Liver (tissue), 9 donors: ENCODE measurements around the gene PPP2R3B. TPM values are rescaled to one million over a fixed set of nuclear protein-coding genes. Genes with fewer than 3 reads are reported as not detected.

Experiments used
- DNase-seq: peaks from one replicate; pipeline ENCODE4 v3.0.0-alpha.2; 2017; ENCODE audit warnings: low spot score
- H3K27ac ChIP-seq, 2 donors: one replicate each; pipeline ENCODE4 v1.7.0; 2013; ENCODE audit warnings: inconsistent platforms in 2 of 2, low read length in 2 of 2, control low read depth in 1 of 2, low read depth in 1 of 2, mild to moderate bottlenecking in 1 of 2
- H3K27me3 ChIP-seq, 4 donors: one replicate each; pipeline versions ENCODE4 v1.6.1 to v1.7.0; 2013; ENCODE audit warnings: low read length in 3 of 4, inconsistent platforms in 1 of 4, mild to moderate bottlenecking in 1 of 4, moderate library complexity in 1 of 4; ENCODE audit not compliant: control insufficient read depth in 4 of 4, insufficient read depth in 4 of 4
- H3K36me3 ChIP-seq, 4 donors: one replicate each; pipeline versions ENCODE4 v1.6.1 to v1.7.0; 2013; ENCODE audit warnings: low read length in 3 of 4, mild to moderate bottlenecking in 3 of 4, low read depth in 1 of 4, moderate library complexity in 1 of 4; ENCODE audit not compliant: control insufficient read depth in 4 of 4, insufficient read depth in 3 of 4
- H3K4me1 ChIP-seq, 4 donors: one replicate each; pipeline versions ENCODE4 v1.6.1 to v1.7.0; 2013; ENCODE audit warnings: low read length in 3 of 4, mild to moderate bottlenecking in 3 of 4, moderate library complexity in 1 of 4; ENCODE audit not compliant: control insufficient read depth in 4 of 4, insufficient read depth in 4 of 4
- H3K4me3 ChIP-seq, 3 donors: one replicate each; pipeline versions ENCODE4 v1.6.1 to v1.7.0; 2013; ENCODE audit warnings: low read length in 3 of 3, control low read depth in 1 of 3, low read depth in 1 of 3, mild to moderate bottlenecking in 1 of 3
- H3K9ac ChIP-seq, 2 donors: one replicate each; pipeline ENCODE4 v1.7.0; 2013; ENCODE audit warnings: low read length in 2 of 2, mild to moderate bottlenecking in 2 of 2, moderate library complexity in 2 of 2, control low read depth in 1 of 2, low read depth in 1 of 2
- H3K9me3 ChIP-seq, 4 donors: one replicate each; pipeline versions ENCODE4 v1.6.1 to v1.7.0; 2013; ENCODE audit warnings: low read length in 3 of 4; ENCODE audit not compliant: control insufficient read depth in 4 of 4
- ATF3 ChIP-seq: IDR thresholded peaks from 2 replicates; pipeline ENCODE4 v1.6.1; 2016; ENCODE audit warnings: antibody characterized with exemption
- CTCF ChIP-seq: fragments of 150-350 bp; IDR thresholded peaks from 2 replicates; pipeline ENCODE4 v1.5.1; 2017; ENCODE audit warnings: improper control_type of control experiment, low read depth, low read length; ENCODE audit not compliant: missing input control
- EGR1 ChIP-seq, 2 donors: IDR thresholded peaks; 2 replicates each; pipeline ENCODE4 v1.6.1; 2016 to 2018; ENCODE audit warnings: antibody characterized with exemption in 2 of 2, low read depth in 2 of 2
- FOXA1 ChIP-seq: IDR thresholded peaks from 2 replicates; pipeline ENCODE4 v1.6.1; 2016; ENCODE audit warnings: antibody characterized with exemption
- HNF4A ChIP-seq, 2 donors: conservative IDR thresholded peaks; 2 replicates each; pipeline ENCODE4 v1.6.1; 2016; ENCODE audit warnings: antibody characterized with exemption in 2 of 2, mild to moderate bottlenecking in 2 of 2
- HNF4G ChIP-seq: IDR thresholded peaks from 2 replicates; pipeline ENCODE4 v1.6.1; 2016; ENCODE audit warnings: antibody characterized with exemption
- JUND ChIP-seq, 2 donors: IDR thresholded peaks; 2 replicates each; pipeline ENCODE4 v1.6.1; 2016; ENCODE audit warnings: antibody characterized with exemption in 2 of 2
- MAX ChIP-seq: IDR thresholded peaks from 2 replicates; pipeline ENCODE4 v1.6.1; 2016; ENCODE audit warnings: antibody characterized with exemption
- NR2F2 ChIP-seq: IDR thresholded peaks from 2 replicates; pipeline ENCODE4 v1.6.1; 2016; ENCODE audit warnings: antibody characterized with exemption
- RAD21 ChIP-seq, 2 donors: IDR thresholded peaks; 2 replicates each; pipeline ENCODE4 v1.6.1; 2016; ENCODE audit warnings: antibody characterized with exemption in 2 of 2, mild to moderate bottlenecking in 2 of 2
- REST ChIP-seq: IDR thresholded peaks from 2 replicates; pipeline ENCODE4 v1.6.1; 2016; ENCODE audit warnings: antibody characterized with exemption, mild to moderate bottlenecking
- RXRA ChIP-seq, 2 donors: IDR thresholded peaks; 2 replicates each; pipeline ENCODE4 v1.6.1; 2017 to 2018; ENCODE audit warnings: antibody characterized with exemption in 2 of 2, mild to moderate bottlenecking in 1 of 2
- SP1 ChIP-seq: IDR thresholded peaks from 2 replicates; pipeline ENCODE4 v1.6.1; 2018; ENCODE audit warnings: antibody characterized with exemption, mild to moderate bottlenecking
- TAF1 ChIP-seq: conservative IDR thresholded peaks from 2 replicates; pipeline ENCODE4 v1.6.1; 2016; ENCODE audit warnings: antibody characterized with exemption, mild to moderate bottlenecking
- YY1 ChIP-seq: IDR thresholded peaks from 2 replicates; pipeline ENCODE4 v1.6.1; 2016; ENCODE audit warnings: antibody characterized with exemption, mild to moderate bottlenecking
- ZBTB33 ChIP-seq: IDR thresholded peaks from 2 replicates; pipeline ENCODE4 v1.6.1; 2016; ENCODE audit warnings: antibody characterized with exemption
- WGBS: extraction: QIAGEN DNeasy Blood & Tissue Kit; methylation state at CpG from one replicate; pipeline ENCODE4 v1.1.7; 2013; 5-methylcytosine and 5-hydroxymethylcytosine counted together
- polyA plus RNA-seq, 2 donors: library from polyadenylated mRNA; stranded (reverse) in 1 of 2; unstranded in 1 of 2; fragments of 200-250 nt in 1 of 2; fragments of >200 nt in 1 of 2; fragmentation: Nextera tagmentation in 1 of 2; extraction: Ambion mirVana in 1 of 2; gene quantifications; one replicate each; pipeline versions ENCODE4 v1.2.1 to v1.2.3, GENCODE V29; 2013 to 2015
- total RNA-seq, 2 donors: library from RNA; depleted of rRNA; stranded (reverse); fragments of >200 nt; gene quantifications; one replicate each; pipeline ENCODE4 v1.2.3, GENCODE V29; 2014
- donor health status: healthy.
- donor health status: healthy.
- donor health status: healthy.
- donor health status: healthy.
- donor health status: healthy.

Gene PPP2R3B
- total and polyA plus RNA-seq, 4 donors: 1.2 to 8.2 (median 4.3) TPM

GRCh38 chrX:367349-367748 lies 19.4 kb downstream of the PPP2R3B start:
- 93% methylated on average over 16 of the region's 16 CpGs for WGBS
- Histone ChIP-seq H3K27me3 (no peaks in the 10 kb centered on the region), H3K36me3 (no peaks in the 10 kb centered on the region), H3K27ac (no peak overlapping the region), H3K4me1 (no peaks in the 10 kb centered on the region), H3K9ac (no peak overlapping the region), H3K9me3 (no peaks in the 10 kb centered on the region), H3K4me3 (no peak overlapping the region)
- DNase-seq: no peak
- TF ChIP-seq SP1 (no peak), TAF1 (no peak), CTCF (no peak), REST (no peak), FOXA1 (no peak), JUND (IDR thresholded peaks at IDR 0.05) (no peak), HNF4G (no peak), ZBTB33 (no peak), RAD21 (IDR thresholded peaks at IDR 0.05) (no peak), NR2F2 (no peak), ATF3 (no peak), MAX (no peak), HNF4A (conservative IDR thresholded peaks at IDR 0.05) (no peak), YY1 (no peak)

GRCh38 chrX:363621-364375 lies 22.9 kb downstream of the PPP2R3B start:
- 96% methylated on average over 37 of the region's 37 CpGs for WGBS
- TF ChIP-seq EGR1 (IDR thresholded peaks at IDR 0.05; ENCODE audit: low read depth in 2 of 2) (no peak), TAF1 (no peak), NR2F2 (no peak), FOXA1 (no peak), JUND (IDR thresholded peaks at IDR 0.05) (no peak), HNF4G (no peak), MAX (no peak), SP1 (no peak), RXRA (IDR thresholded peaks at IDR 0.05) (no peak), REST (no peak), HNF4A (conservative IDR thresholded peaks at IDR 0.05) (no peak), YY1 (no peak)
- no peaks in the 10 kb centered on the region for H3K4me1 ChIP-seq
- DNase-seq: no peak
- no peak overlapping the region for H3K4me3 ChIP-seq
- peaks cover 0 to 14% (median 3%) of the 10 kb centered on the region in 4 donors for H3K36me3 ChIP-seq
- H3K9me3 ChIP-seq: peaks cover 0 to 6% (median 1%) of the 10 kb centered on the region in 4 donors
- no peak overlapping the region for H3K9ac ChIP-seq
- no peaks in the 10 kb centered on the region for H3K27me3 ChIP-seq
- H3K27ac ChIP-seq: no peak overlapping the region
